HEK293 (cell line): ENCODE results near the gene TRPV5.

ENCODE experiments used
- HOXA7 ChIP-seq: sonication (generic); formaldehyde crosslinking; IDR thresholded peaks from 2 replicates; pipeline ENCODE4 v1.8.1; 2022; ENCODE audit warnings: missing genetic modification reagents, borderline replicate concordance
- ZNF10 ChIP-seq: fragments of 450-650 bp; formaldehyde crosslinking; IDR thresholded peaks from 2 replicates; pipeline ENCODE4 v1.5.1; 2017; ENCODE audit warnings: missing biosample characterization, missing genetic modification characterization
- ZNF174 ChIP-seq: fragments of 450-650 bp; formaldehyde crosslinking; IDR thresholded peaks from 2 replicates; pipeline ENCODE4 v1.5.0; 2017; ENCODE audit warnings: missing biosample characterization, mild to moderate bottlenecking, missing genetic modification characterization
- ZNF423 ChIP-seq: fragments of 450-650 bp; formaldehyde crosslinking; IDR thresholded peaks from 2 replicates; pipeline ENCODE4 v1.5.1; 2016; ENCODE audit warnings: missing biosample characterization, missing genetic modification characterization
- TF ChIP-seq, protein P1 (sequence below): fragments of 450-650 bp; formaldehyde crosslinking; IDR thresholded peaks from 2 replicates; pipeline ENCODE4 v1.5.1; 2016; ENCODE audit warnings: missing biosample characterization, missing genetic modification characterization
- TF ChIP-seq, protein P2 (sequence below): fragments of 450-650 bp; formaldehyde crosslinking; IDR thresholded peaks from 2 replicates; pipeline ENCODE4 v1.5.1; 2016; ENCODE audit warnings: missing biosample characterization, missing genetic modification characterization
- TF ChIP-seq, protein P3 (sequence below): sonication (generic); formaldehyde crosslinking; IDR thresholded peaks from 2 replicates; pipeline ENCODE4 v1.8.1; 2022; ENCODE audit warnings: mild to moderate bottlenecking, moderate library complexity, missing genetic modification reagents
- TF ChIP-seq, protein P4 (sequence below): fragments of 450-650 bp; formaldehyde crosslinking; IDR thresholded peaks from 2 replicates; pipeline ENCODE4 v1.5.1; 2016; ENCODE audit warnings: missing biosample characterization, missing genetic modification characterization
- TF ChIP-seq, protein P5 (sequence below): fragments of 450-650 bp; formaldehyde crosslinking; IDR thresholded peaks from 2 replicates; pipeline ENCODE4 v1.5.1; 2016; ENCODE audit warnings: missing biosample characterization, missing genetic modification characterization

DNA sequence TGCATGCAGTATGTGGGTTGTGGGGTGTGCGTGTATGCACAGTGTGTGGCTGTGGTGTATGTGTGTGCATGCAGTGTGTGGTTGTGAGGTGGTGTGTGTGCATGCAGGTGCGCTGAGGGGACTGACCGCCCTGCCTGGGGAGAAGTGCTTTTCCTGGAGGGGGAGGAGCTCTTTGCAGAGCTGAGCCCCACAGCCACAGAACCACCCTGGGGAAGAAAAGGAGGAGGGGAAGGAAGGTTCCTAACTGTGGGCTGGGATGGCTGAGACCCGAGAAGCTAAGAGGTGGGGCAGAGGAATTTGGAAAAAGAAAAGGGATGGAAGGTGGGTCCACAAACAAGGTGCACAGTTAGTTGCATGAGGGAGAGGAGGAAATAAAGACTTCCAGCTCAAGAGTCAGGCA lies at the start of gene TRPV5:
- no peak for TF ChIP-seq ZNF174 (tag by site-specific recombination)
- TF ChIP-seq, protein P1, sequence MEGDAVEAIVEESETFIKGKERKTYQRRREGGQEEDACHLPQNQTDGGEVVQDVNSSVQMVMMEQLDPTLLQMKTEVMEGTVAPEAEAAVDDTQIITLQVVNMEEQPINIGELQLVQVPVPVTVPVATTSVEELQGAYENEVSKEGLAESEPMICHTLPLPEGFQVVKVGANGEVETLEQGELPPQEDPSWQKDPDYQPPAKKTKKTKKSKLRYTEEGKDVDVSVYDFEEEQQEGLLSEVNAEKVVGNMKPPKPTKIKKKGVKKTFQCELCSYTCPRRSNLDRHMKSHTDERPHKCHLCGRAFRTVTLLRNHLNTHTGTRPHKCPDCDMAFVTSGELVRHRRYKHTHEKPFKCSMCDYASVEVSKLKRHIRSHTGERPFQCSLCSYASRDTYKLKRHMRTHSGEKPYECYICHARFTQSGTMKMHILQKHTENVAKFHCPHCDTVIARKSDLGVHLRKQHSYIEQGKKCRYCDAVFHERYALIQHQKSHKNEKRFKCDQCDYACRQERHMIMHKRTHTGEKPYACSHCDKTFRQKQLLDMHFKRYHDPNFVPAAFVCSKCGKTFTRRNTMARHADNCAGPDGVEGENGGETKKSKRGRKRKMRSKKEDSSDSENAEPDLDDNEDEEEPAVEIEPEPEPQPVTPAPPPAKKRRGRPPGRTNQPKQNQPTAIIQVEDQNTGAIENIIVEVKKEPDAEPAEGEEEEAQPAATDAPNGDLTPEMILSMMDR (tag by site-specific recombination), result no peak
- TF ChIP-seq, protein P2, sequence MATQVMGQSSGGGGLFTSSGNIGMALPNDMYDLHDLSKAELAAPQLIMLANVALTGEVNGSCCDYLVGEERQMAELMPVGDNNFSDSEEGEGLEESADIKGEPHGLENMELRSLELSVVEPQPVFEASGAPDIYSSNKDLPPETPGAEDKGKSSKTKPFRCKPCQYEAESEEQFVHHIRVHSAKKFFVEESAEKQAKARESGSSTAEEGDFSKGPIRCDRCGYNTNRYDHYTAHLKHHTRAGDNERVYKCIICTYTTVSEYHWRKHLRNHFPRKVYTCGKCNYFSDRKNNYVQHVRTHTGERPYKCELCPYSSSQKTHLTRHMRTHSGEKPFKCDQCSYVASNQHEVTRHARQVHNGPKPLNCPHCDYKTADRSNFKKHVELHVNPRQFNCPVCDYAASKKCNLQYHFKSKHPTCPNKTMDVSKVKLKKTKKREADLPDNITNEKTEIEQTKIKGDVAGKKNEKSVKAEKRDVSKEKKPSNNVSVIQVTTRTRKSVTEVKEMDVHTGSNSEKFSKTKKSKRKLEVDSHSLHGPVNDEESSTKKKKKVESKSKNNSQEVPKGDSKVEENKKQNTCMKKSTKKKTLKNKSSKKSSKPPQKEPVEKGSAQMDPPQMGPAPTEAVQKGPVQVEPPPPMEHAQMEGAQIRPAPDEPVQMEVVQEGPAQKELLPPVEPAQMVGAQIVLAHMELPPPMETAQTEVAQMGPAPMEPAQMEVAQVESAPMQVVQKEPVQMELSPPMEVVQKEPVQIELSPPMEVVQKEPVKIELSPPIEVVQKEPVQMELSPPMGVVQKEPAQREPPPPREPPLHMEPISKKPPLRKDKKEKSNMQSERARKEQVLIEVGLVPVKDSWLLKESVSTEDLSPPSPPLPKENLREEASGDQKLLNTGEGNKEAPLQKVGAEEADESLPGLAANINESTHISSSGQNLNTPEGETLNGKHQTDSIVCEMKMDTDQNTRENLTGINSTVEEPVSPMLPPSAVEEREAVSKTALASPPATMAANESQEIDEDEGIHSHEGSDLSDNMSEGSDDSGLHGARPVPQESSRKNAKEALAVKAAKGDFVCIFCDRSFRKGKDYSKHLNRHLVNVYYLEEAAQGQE, result no peak
- TF ChIP-seq, protein P3, sequence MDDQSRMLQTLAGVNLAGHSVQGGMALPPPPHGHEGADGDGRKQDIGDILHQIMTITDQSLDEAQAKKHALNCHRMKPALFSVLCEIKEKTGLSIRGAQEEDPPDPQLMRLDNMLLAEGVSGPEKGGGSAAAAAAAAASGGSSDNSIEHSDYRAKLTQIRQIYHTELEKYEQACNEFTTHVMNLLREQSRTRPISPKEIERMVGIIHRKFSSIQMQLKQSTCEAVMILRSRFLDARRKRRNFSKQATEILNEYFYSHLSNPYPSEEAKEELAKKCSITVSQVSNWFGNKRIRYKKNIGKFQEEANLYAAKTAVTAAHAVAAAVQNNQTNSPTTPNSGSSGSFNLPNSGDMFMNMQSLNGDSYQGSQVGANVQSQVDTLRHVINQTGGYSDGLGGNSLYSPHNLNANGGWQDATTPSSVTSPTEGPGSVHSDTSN (CRISPR knock-in tag), result no peak
- no peak for TF ChIP-seq HOXA7 (CRISPR knock-in tag)
- TF ChIP-seq, protein P4, sequence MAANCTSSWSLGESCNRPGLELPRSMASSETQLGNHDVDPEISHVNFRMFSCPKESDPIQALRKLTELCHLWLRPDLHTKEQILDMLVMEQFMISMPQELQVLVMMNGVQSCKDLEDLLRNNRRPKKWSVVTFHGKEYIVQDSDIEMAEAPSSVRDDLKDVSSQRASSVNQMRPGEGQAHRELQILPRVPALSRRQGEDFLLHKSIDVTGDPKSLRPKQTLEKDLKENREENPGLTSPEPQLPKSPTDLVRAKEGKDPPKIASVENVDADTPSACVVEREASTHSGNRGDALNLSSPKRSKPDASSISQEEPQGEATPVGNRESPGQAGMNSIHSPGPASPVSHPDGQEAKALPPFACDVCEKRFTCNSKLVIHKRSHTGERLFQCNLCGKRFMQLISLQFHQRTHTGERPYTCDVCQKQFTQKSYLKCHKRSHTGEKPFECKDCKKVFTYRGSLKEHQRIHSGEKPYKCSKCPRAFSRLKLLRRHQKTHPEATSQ (tag by site-specific recombination), result no peak
- TF ChIP-seq, protein P5, sequence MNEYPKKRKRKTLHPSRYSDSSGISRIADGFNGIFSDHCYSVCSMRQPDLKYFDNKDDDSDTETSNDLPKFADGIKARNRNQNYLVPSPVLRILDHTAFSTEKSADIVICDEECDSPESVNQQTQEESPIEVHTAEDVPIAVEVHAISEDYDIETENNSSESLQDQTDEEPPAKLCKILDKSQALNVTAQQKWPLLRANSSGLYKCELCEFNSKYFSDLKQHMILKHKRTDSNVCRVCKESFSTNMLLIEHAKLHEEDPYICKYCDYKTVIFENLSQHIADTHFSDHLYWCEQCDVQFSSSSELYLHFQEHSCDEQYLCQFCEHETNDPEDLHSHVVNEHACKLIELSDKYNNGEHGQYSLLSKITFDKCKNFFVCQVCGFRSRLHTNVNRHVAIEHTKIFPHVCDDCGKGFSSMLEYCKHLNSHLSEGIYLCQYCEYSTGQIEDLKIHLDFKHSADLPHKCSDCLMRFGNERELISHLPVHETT (tag by site-specific recombination), result no peak
- TF ChIP-seq ZNF10 (tag by site-specific recombination), result no peak
- no peak for TF ChIP-seq ZNF423
